ENCODE results near the gene ATP10D.

DNA sequence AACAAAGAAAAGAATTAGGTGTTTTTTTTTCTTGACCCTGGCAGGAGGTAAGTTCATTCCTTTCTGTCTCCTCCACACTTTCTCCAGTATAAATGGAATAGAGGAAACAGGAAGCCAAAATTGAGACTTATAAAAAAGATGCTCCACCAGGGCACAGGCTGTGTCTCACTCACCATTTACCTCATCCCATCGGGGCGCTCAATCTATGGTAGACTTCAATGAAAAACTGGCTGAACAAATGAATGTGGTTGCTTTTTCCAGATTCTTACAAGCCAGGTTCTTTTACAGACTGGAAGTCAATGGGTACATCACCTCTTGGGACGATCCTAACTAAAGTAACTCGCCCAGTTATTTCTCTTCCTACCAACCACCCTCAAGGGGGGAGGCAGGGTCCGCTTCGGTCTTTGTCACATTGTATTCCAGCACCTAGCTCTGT lies 22.3 kb upstream of the ATP10D start:
- TF ChIP-seq, protein P1, sequence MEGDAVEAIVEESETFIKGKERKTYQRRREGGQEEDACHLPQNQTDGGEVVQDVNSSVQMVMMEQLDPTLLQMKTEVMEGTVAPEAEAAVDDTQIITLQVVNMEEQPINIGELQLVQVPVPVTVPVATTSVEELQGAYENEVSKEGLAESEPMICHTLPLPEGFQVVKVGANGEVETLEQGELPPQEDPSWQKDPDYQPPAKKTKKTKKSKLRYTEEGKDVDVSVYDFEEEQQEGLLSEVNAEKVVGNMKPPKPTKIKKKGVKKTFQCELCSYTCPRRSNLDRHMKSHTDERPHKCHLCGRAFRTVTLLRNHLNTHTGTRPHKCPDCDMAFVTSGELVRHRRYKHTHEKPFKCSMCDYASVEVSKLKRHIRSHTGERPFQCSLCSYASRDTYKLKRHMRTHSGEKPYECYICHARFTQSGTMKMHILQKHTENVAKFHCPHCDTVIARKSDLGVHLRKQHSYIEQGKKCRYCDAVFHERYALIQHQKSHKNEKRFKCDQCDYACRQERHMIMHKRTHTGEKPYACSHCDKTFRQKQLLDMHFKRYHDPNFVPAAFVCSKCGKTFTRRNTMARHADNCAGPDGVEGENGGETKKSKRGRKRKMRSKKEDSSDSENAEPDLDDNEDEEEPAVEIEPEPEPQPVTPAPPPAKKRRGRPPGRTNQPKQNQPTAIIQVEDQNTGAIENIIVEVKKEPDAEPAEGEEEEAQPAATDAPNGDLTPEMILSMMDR (IDR thresholded peaks at IDR 0.05), result no peak
- TF ChIP-seq POLR2A (IDR thresholded peaks at IDR 0.05), result no peak
